ENCODE data around the gene RAD23B. TPM values are rescaled to one million over a fixed set of nuclear protein-coding genes. Genes with fewer than 3 reads are reported as not detected.

Gene RAD23B
- total RNA-seq, 2 donors from 2014 or later, result 33.3 to 57.4 TPM

GRCh38 chr9:107325842-107326241 is 42.8 kb downstream of the RAD23B start:
- no peak for ATAC-seq (ENCODE audit: insufficient number of reproducible peaks, low FRiP score, low read depth)
- no peak overlapping the region for H3K4me3 ChIP-seq
- no peak for DNase-seq (ENCODE audit: low spot score)
- H3K36me3 ChIP-seq, result peaks cover 11% of the 10 kb centered on the region
- no peaks in the 10 kb centered on the region for H3K4me1 ChIP-seq (ENCODE audit: control insufficient read depth in 1 of 2, low read depth in 2 of 2)
- no peaks in the 10 kb centered on the region for H3K27me3 ChIP-seq (replicated peaks; ENCODE audit: insufficient read depth)
- H3K27ac ChIP-seq, result no peak overlapping the region
- TF ChIP-seq, protein P1, sequence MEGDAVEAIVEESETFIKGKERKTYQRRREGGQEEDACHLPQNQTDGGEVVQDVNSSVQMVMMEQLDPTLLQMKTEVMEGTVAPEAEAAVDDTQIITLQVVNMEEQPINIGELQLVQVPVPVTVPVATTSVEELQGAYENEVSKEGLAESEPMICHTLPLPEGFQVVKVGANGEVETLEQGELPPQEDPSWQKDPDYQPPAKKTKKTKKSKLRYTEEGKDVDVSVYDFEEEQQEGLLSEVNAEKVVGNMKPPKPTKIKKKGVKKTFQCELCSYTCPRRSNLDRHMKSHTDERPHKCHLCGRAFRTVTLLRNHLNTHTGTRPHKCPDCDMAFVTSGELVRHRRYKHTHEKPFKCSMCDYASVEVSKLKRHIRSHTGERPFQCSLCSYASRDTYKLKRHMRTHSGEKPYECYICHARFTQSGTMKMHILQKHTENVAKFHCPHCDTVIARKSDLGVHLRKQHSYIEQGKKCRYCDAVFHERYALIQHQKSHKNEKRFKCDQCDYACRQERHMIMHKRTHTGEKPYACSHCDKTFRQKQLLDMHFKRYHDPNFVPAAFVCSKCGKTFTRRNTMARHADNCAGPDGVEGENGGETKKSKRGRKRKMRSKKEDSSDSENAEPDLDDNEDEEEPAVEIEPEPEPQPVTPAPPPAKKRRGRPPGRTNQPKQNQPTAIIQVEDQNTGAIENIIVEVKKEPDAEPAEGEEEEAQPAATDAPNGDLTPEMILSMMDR (IDR thresholded peaks at IDR 0.05), result no peak
- no peaks in the 10 kb centered on the region for H3K9me3 ChIP-seq

DNA sequence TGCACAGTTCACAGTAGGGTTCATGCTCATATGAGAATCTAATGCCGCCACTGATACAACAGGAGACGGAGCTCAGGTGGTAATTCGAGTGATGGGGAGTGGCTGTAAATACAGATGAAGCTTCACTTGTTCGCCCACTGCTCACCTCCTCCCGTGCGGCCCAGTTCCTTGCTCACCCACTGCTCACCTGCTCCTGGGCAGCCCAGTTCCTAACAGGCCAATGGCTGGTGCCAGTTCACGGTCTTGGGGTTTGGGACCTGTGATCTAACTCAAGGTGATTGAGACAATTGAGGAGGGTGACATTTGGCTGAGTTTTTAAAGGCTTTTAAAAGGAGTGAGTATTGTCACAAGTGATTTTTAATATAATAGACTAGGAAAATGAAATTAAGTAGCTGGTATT is 45.4 kb downstream of the RAD23B start:
- Histone ChIP-seq H3K36me3 (peaks cover 19% of the 10 kb centered on the region), H3K4me3 (no peak overlapping the region), H3K27ac (no peak overlapping the region), H3K27me3 (replicated peaks; ENCODE audit: insufficient read depth) (no peaks in the 10 kb centered on the region), H3K4me1 (ENCODE audit: control insufficient read depth in 1 of 2, low read depth in 2 of 2) (no peaks in the 10 kb centered on the region), H3K9me3 (no peaks in the 10 kb centered on the region)
- ATAC-seq (ENCODE audit: insufficient number of reproducible peaks, low FRiP score, low read depth) (no peak), DNase-seq (ENCODE audit: low spot score) (no peak)
- TF ChIP-seq, protein P1 (IDR thresholded peaks at IDR 0.05), result no peak

DNA sequence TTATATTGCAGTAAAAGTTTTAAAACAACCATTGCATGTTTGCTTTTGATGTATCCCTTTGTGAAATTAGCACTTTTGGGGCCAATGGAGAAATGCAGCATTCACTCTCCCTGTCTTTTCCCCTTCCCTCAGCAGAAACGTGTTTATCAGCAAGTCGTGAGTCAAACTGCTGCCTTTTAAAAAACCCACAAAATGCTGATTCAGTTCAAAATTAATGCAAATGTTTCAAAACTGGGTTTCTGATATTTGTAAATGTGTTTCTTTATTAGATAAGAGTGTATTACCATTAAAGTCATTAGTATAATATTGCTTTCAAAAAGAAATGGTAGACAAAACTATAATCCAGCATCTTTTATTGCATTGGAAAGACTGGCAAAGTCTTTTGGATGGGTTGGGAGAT is 47.3 kb downstream of the RAD23B start:
- no peaks in the 10 kb centered on the region for H3K4me1 ChIP-seq (ENCODE audit: control insufficient read depth in 1 of 2, low read depth in 2 of 2)
- TF ChIP-seq, protein P1 (IDR thresholded peaks at IDR 0.05), result no peak
- no peaks in the 10 kb centered on the region for H3K9me3 ChIP-seq
- H3K36me3 ChIP-seq, result peaks cover 16% of the 10 kb centered on the region
- H3K4me3 ChIP-seq, result no peak overlapping the region
- H3K27me3 ChIP-seq (replicated peaks; ENCODE audit: insufficient read depth), result no peaks in the 10 kb centered on the region
- DNase-seq (ENCODE audit: low spot score) (no peak), ATAC-seq (ENCODE audit: insufficient number of reproducible peaks, low FRiP score, low read depth) (no peak)
- no peak overlapping the region for H3K27ac ChIP-seq

GRCh38 chr9:107332883-107333282 is 49.8 kb downstream of the RAD23B start:
- ATAC-seq (ENCODE audit: insufficient number of reproducible peaks, low FRiP score, low read depth), result no peak

DNA sequence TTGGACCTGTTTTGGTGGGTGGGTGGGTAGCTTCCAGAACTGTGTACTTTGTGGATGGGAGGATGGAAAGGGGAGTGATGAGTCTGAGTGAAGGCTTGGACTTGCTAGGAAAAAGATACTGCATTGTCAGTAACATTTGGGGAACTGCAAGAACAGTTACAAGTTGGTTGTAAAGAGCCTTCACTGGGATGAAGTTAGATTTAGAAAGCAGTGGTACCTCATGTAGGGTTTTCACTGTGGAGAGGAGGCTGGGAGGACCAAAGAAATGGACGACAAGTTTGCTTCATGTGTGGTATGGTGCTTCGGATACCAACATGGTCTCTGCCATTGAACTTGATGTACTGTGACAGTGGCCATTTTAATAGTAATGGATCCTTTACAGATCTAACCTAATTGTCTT is 50.3 kb downstream of the RAD23B start:
- Histone ChIP-seq H3K4me3 (no peak overlapping the region), H3K27me3 (replicated peaks; ENCODE audit: insufficient read depth) (no peaks in the 10 kb centered on the region), H3K27ac (no peak overlapping the region), H3K9me3 (no peaks in the 10 kb centered on the region), H3K4me1 (ENCODE audit: control insufficient read depth in 1 of 2, low read depth in 2 of 2) (peaks cover 5 to 12% of the 10 kb centered on the region in 2 donors), H3K36me3 (peaks cover 10% of the 10 kb centered on the region)
- DNase-seq (ENCODE audit: low spot score), result no peak
- ATAC-seq (ENCODE audit: insufficient number of reproducible peaks, low FRiP score, low read depth), result no peak
- TF ChIP-seq, protein P1 (IDR thresholded peaks at IDR 0.05), result no peak

More at GRCh38 chr9:107332883-107333282, 49.8 kb downstream of the RAD23B start:
- H3K9me3 ChIP-seq, result no peaks in the 10 kb centered on the region
- H3K27ac ChIP-seq, result no peak overlapping the region
- no peaks in the 10 kb centered on the region for H3K27me3 ChIP-seq (replicated peaks; ENCODE audit: insufficient read depth)
- no peak overlapping the region for H3K4me3 ChIP-seq
- H3K4me1 ChIP-seq (ENCODE audit: control insufficient read depth in 1 of 2, low read depth in 2 of 2), result peaks cover 5 to 12% of the 10 kb centered on the region in 2 donors
- TF ChIP-seq, protein P1 (IDR thresholded peaks at IDR 0.05), result no peak
- DNase-seq (ENCODE audit: low spot score), result no peak
- H3K36me3 ChIP-seq, result peaks cover 10% of the 10 kb centered on the region

All from thoracic aorta (tissue), 2 donors.